Left ventricle myocardium superior (tissue), 1 donor: ENCODE measurements around the gene CACFD1. TPM values are rescaled to one million over a fixed set of nuclear protein-coding genes. Genes with fewer than 3 reads are reported as not detected.

Experiments
- ATAC-seq: fragments of 200-7000 bp; cut with Tn5 transposase; one replicate; pipeline ENCODE4 v1.9.1; 2020; ENCODE audit warnings: mild to moderate bottlenecking, moderate library complexity
- DNase-seq: peaks from one replicate; pipeline ENCODE4 v3.0.0-alpha.2; 2020
- intact Hi-C: fragments of 100-400 bp; cut with micrococcal nuclease; formaldehyde crosslinking; loops from one replicate; pipeline ENCODE4 v1.11.0; 2022
- total RNA-seq: library from RNA; stranded (reverse); fragmentation: NEBNext Ultra II Directional; extraction: Animal tissue kit (Norgen Biotek cat#: 25700); gene quantifications from one replicate; pipeline ENCODE4 v1.2.1, GENCODE V29; 2021
- donor health status: DM: no; HTN: yes; CAD: no; lungs with severe emphysema.

Gene CACFD1
- total RNA-seq, 1 donor from 2014 or later, result 11.8 TPM

DNA sequence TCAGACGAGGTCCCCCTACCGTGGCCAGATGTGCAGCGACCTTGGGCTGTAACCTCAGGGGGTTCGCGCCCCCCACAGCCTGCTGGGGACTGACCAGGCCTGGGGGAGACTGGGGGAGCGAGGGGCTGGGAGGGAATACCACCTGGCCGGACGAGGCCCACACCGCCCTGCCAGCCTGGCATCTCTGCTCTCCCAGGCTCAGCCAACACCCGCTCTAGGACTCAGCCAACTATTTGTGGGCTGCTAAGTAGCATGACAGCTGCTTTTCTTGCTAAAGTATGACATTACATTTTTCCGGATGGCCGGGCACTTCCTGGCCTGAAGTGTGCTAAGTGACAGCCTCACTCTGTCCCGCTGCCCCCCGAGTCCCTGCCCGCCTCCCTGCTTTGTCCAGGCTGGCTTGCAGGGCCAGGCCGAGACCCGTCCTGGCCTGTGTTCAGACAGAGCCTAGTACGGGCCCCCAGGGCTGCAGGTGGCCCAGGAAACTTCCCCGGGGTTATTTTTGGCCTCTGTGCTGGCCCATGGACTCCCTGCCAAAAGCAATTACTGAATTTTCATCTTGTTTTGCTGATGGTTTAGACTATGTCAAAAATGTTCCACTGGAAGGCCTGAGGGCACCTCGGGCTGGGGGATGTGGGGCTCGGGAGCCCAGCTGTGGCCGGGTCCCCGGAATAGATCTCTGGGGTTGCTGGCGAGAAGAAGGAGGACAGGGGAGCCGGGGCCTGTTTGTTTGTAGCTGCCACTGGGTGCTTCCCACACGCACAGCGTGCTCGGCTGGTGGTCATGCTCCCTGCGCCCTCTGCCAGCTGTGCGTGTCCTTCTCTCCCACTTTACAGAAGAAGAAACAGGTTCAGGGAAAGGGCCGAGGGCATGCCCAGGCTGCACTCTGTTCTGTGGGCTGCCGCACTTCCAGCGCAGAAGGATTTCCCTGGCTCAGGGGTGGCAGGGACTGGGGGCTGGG lies 32.6 kb downstream of the CACFD1 start:
- intact Hi-C loops, result no loop called here
- peak; percentile 50 for ATAC-seq
- peak; percentile 31 for DNase-seq

DNA sequence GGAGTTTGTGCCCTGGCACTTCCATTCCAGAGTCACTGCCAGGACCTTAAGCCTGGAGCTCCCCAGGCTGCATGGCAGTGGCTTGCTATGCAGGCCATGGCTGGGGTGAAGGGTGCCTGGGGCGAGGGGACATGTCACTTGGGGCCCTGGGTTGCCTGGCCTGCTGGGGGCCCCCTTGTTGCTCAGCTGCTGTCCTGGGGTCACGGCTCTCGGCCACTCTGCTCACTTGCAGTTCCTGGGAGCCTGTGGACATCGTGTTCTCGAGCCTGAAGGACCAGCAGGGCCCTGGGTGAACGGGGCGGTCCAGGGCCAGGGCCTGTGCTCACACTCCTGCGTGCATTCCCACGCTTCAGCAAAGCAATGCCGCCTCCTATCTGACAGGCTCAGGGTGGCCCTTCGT lies 33.6 kb downstream of the CACFD1 start:
- peak; percentile 20 for DNase-seq
- ATAC-seq, result no peak
- intact Hi-C loops, result no loop called here

DNA sequence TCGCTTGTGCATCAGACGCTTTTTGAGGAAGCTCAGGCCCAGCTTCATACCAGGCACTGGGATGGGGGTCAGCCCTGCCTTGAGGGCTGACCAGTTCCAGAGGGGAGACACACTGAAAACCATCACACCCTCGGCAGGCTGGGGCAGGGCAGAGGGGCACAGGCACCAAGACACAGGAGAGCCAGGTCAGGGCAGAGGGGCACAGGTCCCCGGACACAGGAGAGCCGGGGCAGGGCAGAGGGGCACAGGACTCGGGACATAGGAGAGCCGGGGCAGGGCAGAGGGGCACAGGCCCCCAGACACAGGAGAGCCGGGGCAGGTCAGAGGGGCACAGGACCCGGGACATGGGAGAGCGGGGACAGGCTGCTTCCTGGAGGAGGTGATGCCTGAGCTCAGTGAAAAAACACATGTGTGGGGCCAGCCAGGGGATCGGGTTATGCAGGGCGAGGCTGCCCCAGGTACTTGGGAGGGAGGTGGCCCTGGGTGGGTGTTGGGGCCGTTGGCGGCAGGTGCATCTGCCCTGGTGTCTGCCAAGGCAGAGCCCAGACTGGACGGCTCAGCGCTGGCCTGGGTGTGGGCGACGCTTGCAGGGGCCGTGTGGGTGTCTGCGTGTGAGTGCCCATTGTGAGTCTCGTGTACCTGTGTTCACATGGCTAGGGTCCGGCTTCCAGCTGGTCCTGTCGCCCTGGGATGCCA lies 34.2 kb downstream of the CACFD1 start:
- ATAC-seq (no peak), DNase-seq (peak; percentile 31)
- intact Hi-C loops, result no loop called here

DNA sequence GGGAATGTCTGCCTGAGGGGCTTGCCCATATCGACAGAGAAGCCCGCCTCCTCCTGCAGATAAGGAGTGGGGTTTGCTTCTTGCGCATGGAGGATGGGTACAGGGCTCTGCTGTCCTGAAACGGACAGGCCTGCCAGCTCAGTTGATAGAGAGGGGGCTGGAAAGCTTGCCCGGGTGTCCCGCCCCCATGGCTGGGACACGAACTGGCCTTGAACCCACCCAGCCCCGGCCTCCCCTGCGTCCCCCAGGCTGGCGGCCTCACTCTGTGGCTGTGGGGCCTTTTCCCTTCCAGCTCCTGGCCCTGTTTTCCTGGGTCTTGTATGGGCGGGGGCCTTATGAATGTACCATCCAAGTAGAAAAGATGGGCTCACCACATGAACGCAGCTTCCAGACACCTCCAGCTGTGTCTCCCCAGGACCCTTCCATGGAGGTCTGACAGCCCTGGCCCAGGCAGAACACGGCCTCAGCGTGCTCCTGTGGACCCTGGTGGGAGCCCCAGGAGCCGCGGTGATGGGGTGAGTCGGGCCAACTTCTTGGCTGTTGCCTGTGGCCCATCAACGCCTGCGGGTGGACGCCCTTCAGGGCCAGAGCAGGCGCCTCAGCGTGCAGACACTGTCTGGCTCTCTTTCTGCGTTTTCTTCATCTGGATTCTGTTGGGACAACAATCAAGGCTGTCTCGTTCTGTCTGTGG lies 35.0 kb downstream of the CACFD1 start:
- intact Hi-C loops, result no loop called here
- ATAC-seq, result peak; percentile 8
- DNase-seq, result peak; percentile 43

DNA sequence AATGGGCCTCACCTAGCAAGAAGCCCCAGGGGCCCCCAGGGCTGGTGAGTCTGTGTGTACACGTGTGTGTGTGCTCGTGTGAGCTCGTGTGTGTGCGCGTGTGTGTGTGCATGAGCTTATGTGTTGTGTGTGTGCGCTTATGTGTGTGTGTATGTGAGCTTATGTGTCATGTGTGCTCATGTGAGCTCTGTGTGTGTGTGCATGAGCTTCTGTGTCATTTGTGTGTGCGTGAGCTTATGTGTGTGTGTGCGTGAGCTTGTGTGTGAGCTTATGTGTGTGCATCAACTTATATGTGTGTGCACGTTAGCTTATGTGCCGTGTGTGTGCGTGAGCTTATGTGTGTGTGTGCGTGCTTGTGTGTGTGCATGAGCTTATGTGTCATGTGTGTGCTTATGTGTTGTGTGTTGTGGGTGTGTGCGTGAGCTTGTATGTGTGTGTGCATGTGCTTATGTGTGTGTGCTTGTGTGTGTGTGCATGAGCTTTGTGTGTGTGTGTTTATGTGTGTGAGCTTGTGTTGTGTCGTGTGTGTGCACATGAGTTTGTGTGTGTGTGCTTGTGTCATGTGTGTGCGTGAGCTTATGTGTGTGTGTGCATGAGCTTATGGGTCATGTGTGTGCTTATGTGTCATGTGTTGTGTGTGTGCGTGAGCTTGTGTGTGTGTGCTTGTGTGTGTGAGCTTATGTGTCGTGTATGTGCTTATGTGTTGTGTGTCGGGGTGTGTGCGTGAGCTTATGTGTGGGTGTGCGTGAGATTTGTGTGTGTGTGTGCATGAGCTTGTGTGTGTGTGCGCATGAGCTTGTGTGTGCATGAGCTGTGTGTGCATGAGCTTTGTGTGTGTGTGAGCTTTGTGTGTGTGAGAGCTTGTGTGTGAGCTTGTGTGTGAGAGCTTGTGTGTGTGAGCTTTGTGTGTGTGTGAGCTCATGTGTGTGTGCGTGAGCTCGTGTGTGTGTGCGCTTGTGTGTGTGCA lies 35.8 kb downstream of the CACFD1 start:
- no peak for ATAC-seq
- DNase-seq, result no peak
- intact Hi-C loops, result no loop called here

DNA sequence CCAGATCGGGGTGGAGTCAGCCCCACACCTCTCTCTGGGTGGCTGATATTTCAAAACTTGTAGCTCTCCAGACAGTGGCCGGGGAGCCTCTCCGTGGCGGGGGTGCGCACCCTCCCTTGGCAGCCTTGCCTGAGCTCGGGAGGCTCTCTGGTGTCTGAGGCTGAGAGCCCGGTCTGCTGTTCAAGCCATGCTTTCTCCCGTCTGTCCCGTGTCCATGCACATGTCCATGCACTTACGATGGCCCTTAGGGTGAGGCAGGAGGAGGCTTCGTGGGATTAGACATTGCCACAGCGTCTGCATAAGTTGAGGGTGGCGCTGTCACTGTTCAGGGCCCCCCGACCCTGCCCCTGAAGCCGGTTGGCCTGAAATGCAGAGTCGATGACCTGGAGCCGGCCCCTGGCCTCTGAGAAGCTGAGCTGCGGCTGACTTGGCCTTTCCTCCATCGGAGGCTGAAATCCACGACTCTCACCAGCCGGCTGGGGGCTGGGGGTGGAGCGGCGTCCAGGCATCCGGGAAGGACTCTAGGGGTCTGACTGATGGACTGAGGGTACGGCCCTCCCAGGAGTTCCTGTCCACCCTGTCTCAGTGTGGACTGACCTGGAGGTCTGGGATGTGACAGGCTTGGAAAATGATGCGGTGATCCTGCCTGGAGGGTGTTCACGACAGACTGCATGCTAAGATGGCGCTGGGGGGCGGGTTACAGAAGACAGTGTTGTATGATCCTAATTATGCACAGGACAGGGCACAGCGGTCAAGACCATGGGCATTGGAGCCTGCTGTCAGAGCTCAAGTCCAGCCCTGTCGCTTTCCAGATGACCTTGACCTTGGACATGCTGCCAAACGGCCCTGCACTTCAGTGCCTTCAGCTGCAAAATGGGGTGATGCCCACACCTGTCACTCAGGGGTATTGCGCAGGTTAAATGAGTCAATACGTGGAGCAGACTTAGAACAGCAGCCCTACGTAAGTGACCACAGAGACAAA lies 37.4 kb downstream of the CACFD1 start:
- ATAC-seq (no peak), DNase-seq (peak; percentile 32)
- intact Hi-C loops, result no loop called here

DNA sequence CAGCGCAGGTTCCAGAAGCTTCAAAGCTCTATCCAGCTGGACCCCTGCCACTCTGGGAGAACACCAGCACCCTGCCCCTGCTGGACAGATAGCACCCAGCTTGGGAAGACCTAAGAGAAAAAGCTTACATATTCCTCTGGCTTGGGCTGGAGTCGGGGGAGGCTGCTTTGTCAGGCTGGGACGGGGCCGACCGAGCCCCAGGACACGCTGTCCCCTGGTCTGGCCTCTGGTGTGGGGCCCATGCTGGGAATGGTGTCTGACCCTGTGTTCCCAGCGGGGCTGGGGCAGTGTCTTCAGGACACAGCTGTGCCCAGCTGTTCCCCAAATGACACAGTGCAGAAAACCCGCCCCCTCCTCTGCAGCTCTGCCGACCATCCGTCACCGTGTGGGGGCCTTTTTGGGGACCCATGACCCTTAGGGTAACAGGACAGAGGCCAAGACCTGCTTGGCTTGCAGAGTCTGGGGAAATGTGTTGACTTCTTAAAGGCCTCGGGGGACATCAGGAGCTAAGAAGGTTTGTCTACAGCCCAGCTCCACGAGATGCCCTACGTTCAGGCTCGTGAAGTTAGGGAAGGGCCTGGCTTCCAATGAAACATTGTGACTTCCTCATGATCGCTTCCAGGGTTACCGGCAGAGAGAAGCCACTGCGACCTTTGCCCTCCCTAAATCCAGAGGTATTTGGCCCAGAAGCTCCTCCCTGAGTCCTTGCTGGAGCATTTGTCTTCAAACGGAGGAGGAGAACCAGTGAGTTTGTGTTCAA lies 39.5 kb downstream of the CACFD1 start:
- DNase-seq (peak; percentile 68), ATAC-seq (peak; percentile 86)
- intact Hi-C loops, result no loop called here

DNA sequence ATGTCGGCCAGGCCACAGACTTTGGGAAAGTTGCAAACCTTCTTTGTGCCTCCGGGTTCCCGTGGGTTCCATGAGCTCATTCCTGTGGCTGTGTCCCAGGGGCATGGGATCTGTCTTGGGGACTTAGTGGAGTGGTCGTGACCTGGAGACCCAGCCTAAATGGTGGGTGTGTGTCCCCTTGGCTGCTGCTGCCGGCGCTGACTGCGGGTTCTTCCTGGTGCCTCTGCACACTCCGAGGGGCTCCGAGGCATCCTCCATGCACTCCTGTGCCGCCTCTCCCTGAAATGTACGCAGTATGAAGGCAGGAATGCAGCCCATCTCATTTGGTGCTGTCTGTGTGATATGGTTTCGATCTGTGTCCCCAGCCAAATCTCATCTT lies 40.1 kb downstream of the CACFD1 start:
- no peak for ATAC-seq
- DNase-seq, result no peak
- intact Hi-C loops, result no loop called here

DNA sequence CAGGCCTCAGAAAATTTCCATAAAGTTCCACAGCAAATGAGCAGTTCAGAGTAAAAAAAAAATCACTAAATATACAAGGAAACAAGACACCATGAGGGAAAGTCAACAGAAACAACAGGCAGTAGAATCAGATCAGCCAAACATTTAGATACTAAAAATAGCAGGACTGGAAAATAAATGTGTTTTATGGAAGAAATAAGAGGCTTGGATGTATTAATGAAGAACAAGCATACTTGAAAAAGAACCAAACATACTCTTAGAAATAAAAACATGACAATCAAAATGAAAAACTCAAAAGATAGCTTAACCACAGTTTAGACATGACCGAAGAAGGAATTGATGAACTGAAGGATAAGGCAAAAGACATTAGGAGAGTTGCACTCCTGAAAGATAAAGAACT lies 42.3 kb downstream of the CACFD1 start:
- DNase-seq (no peak), ATAC-seq (no peak)
- intact Hi-C loops, result no loop called here

DNA sequence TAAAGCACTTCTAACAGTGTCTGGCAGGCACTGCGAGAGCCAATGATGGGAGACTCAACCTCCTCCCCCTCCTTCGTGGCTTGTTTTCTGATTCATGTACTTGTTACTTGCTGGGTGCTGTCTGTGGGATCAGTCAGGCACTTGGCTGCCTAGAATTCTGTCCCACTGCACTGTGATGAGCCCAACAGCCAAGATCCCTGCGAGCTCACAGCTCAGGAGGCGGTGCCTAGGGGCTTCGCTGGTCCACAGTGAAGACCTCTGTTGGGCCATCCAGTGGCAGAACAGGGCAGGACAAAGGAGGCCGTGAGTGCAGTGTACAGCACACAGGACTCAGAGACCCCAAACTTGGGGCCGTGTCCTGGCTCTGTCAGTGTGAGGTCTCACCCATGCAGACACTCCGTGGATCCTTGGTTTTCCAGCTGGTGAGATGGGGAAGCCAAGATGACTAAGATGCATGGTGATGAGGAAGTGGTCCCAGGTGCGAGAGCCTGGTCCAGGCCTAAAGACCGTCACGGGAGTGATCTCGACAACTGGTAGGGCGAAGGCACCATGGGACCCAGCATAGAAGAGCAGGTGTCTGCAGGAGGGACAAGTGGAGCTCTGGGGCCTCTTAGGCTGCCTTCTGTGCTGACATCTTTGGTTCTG lies 45.5 kb downstream of the CACFD1 start:
- intact Hi-C loops, result no loop called here
- peak; percentile 42 for DNase-seq
- peak; percentile 35 for ATAC-seq

DNA sequence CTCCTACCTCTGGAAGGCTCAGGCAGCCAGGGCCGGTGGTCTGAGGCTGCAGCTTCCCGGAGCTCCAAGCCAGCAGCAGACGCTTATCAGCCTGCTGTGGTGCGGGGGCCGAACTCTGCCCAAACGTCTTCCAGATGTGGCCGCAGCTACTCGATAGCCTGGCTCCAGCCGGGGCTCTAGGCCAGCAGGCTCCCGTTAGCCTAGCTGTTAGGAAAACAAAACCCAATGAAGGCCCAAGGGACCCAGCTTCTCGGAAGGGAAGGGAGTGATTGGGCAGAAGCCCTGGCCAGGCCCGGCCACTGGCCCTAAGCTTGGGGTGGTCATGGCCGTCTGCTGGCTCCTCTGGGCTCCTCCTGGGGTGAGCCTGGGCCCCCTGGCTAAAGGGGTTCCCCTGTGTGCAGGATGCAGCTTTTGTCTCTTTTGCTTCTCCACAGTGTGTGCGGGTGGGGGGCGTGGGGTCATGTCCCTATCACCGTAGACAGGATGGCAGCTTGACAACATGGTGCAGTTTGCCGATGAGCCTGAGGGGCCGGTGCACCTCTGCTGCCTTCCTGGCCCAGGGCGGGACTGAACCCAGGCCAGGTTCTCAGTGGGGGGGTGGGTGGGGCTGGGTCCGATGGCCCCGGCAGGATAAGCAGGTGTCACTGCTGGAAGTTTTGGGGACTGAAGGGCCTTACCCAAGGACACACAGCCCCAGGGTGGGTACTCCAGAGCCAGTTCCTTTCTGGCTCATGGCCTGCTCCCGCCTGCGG lies 46.3 kb downstream of the CACFD1 start:
- DNase-seq (peak; percentile 89), ATAC-seq (peak; percentile 84)
- intact Hi-C loops, result no loop called here

DNA sequence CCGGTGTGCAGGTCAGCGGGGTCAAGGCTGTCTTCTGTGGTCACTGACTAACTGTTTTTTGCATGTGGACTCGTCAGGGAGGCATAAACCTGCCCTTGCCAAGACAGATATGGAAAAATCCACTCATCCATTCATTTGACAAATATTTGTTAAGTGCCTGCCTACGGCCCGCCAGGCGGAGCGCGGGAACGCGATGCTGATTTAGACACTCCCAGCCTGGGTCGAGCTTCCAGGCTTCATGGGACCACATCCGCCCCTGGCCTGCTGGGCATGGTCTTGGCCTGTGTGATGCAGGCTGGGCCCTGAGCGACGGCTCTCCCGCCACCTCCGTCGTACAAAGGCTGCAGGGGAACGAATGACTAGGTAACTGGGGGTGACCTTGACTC lies 46.9 kb downstream of the CACFD1 start:
- peak; percentile 79 for DNase-seq
- intact Hi-C loops, result no loop called here
- peak; percentile 64 for ATAC-seq

DNA sequence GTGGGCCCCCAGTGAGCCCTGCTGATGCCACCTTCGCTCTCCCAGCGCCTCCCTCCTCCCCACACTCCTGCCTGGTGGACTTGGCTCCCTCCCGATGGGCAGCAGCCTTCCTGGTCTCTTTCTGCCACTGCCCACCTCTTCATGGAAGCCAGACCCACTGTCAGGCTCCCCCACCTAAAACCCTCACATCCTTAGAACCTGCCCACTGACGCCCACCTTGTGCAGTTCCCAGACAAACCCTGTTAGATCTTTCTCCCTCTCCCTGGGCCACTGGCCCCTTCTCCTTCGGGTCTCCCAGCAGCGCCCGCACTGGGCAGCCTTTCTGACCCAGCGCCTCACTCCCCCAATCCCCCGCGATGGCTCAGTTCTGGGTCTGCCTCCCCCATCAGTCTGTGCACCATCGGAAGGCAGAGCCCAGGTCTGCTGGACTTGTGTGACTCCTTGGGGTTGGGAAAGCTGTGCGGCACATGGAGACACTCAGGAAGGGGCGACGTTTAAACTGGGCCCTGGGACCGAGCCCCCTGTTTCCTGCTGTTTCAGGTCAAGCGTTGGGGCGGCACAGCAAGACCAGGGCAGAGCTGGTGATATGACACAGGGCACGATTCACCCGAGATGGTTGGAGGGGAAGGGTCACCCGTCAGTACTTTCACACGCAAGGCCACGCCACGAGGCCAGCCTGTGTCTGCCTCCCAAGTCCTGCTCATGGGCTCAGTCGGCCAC lies 47.6 kb downstream of the CACFD1 start:
- ATAC-seq, result no peak

DNA sequence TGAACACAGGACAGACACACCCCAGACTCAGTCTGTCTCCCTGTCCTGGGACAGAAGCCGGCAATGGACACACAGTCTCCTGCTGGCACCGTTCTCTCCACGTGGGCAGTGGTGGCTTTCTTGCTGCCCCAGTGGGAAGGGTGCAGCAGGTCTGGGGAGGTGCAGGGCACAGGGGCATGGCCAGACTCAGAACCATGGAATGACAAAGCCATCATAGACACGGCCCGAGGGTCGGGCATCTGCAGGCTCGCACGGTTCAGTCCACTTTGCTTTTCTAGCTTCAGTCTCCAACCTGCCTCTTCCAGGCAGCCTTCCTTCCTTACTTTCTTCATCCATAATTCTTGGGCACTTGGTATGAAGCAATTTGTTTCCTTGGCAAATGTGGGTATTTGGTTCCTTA lies 48.3 kb downstream of the CACFD1 start:
- ATAC-seq (no peak), DNase-seq (peak; percentile 14)
- intact Hi-C loops, result no loop called here

More for the DNA sequence above, 47.6 kb downstream of the CACFD1 start:
- intact Hi-C loops, result no loop called here
- peak; percentile 28 for DNase-seq
